GM13977 (cell line): ENCODE data around the gene C12orf43.

Source experiments
- DNase-seq: peaks from one replicate; pipeline ENCODE4 v3.0.0; 2012; ENCODE audit warnings: low spot score
- in situ Hi-C: fragments of 300-500 bp; cut with MboI; formaldehyde crosslinking; loops from one replicate; pipeline ENCODE4 v1.12.0; 2022; ENCODE audit warnings: low sequenced_read_pairs, low pct_unique_long_range_greater_than_20kb, mixed read lengths, inconsistent platforms; ENCODE audit not compliant: unreplicated experiment
- TF ChIP-seq, protein P1 (sequence below): IDR thresholded peaks from 2 replicates; pipeline ENCODE4 v1.5.1; 2012; ENCODE audit warnings: mild to moderate bottlenecking, control low read depth; ENCODE audit not compliant: insufficient read depth; ENCODE audit errors: extremely low read depth, missing control alignments

The C12orf43 gene

DNA sequence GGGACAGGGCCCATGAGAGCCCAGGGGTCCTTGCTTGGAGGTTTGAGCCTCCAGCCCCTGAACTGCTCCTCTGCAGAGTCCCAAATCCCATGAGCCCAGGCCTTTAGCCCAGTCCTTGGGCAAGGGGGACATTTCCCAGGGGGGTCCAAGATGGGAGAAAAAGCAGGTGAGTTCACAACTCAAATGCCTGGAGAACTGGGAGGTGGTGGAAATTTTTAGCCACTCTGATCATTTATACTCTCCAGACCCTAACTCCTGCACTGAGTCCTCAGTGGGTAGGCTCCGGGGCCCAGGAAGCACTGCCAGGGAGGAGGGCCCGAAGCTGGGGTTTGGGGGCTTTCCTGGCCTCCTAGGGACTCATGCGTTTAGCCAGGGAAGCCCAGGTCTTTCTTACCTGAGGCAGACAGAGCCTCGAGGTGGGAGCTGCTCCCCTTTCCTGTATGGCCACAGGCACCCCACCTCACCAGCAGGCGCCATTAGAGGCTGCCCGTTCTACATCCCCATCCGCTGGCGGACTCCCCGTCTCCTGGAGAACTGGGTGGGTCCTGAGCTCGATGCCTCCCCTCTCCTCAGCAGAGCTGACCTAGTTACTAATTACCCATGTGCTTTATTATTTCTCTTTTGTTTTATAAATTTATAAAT is 36.9 kb downstream of the C12orf43 start:
- in situ Hi-C loops, result no loop called here
- DNase-seq, result no peak
- TF ChIP-seq, protein P1, sequence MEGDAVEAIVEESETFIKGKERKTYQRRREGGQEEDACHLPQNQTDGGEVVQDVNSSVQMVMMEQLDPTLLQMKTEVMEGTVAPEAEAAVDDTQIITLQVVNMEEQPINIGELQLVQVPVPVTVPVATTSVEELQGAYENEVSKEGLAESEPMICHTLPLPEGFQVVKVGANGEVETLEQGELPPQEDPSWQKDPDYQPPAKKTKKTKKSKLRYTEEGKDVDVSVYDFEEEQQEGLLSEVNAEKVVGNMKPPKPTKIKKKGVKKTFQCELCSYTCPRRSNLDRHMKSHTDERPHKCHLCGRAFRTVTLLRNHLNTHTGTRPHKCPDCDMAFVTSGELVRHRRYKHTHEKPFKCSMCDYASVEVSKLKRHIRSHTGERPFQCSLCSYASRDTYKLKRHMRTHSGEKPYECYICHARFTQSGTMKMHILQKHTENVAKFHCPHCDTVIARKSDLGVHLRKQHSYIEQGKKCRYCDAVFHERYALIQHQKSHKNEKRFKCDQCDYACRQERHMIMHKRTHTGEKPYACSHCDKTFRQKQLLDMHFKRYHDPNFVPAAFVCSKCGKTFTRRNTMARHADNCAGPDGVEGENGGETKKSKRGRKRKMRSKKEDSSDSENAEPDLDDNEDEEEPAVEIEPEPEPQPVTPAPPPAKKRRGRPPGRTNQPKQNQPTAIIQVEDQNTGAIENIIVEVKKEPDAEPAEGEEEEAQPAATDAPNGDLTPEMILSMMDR, result no peak

DNA sequence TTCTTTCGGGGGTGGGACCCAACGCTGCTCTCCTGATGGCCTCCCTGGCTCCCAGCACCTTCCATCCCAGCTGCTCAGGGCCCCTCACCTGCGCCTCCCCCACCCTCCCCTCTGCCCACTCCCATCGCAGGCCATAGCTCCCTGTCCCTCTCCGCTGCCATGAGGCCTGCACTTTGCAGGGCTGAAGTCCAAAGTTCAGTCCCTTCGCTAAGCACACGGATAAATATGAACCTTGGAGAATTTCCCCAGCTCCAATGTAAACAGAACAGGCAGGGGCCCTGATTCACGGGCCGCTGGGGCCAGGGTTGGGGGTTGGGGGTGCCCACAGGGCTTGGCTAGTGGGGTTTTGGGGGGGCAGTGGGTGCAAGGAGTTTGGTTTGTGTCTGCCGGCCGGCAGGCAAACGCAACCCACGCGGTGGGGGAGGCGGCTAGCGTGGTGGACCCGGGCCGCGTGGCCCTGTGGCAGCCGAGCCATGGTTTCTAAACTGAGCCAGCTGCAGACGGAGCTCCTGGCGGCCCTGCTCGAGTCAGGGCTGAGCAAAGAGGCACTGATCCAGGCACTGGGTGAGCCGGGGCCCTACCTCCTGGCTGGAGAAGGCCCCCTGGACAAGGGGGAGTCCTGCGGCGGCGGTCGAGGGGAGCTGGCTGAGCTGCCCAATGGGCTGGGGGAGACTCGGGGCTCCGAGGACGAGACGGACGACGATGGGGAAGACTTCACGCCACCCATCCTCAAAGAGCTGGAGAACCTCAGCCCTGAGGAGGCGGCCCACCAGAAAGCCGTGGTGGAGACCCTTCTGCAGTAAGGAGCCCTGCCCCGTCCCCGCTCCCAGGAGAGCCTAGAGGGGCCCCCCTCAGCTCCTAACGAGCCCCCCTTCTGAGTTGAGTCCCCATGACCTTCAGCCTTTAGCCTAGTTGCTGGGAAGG is 37.7 kb downstream of the C12orf43 start, which contains the start of gene HNF1A:
HNF1A (plus strand) TSS at position 248 of the 924 bp plus-strand sequence; CDS start at position 474, 226 bp downstream.
- in situ Hi-C loops, result no loop called here
- DNase-seq, result no peak
- TF ChIP-seq, protein P1, result no peak

DNA sequence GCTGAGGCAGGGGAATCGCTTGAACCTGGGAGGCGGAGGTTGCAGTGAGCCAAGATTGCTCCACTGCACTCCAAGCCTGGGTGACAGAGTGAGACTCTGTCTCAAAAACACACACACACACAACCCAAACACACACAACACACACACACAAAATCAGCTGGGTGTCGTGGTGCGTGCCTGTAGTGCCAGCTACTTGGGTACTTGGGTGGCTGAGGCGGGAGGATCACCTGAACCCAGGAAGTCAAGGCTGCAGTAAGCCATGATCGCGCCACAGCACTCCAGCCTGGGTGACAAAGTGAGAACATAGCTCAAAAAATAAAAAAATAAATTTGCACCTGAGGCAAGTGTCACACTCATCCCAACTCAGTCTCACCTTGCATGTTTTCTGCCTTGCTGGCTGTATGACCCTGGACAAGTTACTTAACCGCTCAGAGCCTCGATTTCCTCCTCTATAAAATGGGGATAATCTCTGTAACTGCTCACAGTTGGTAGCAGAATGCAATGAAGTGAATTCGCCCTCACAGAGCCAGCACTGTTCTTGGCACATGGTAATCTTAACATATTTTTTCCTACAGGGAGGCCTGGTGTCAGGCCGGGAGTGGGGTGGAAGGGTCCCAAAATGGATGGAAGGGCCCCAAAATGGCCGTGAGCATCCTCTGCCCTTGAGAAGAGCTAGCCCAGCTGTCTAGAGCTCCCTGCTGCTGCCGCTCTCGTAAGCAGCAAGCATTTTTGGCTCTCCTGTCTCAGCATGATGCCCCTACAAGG is 38.6 kb downstream of the C12orf43 start:
- in situ Hi-C loops, result no loop called here
- TF ChIP-seq, protein P1, result no peak
- no peak for DNase-seq

DNA sequence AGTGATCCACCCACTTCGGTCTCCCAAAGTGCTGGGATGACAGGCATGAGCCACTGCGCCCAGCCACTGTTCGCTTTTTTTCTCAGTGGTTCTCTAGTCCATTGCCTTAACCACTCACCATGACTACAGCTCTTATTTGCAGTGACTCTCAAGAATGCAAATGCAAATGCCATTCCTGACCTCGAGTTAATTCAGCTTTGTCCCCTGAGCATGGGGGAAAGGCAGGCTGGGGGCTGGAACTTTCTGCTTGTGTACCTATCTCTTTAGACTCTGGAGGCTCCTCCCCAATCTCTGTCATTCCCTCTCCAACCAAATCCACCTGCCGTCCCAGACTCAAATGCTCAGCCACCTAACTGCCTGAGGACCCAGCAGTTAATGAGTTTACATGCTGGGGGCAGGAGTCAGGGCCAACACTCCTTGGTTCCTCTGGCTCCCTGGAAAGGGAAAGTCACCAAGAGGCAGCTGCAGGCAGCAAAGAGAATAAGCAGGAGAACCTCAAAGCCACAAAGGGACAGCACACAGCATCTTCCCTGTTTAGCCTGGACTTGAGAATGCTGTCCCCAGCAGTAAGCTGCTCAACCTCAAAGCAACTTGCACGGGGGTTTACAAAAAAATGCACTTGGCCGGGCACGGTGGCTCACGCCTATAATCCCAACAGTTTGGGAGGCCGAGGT is 43.3 kb downstream of the C12orf43 start:
- no peak for DNase-seq
- in situ Hi-C loops, result loop anchor here (25.0 kb wide), 1 partner anchor 386 kb away; the partner anchor contains the start of gene POP5

DNA sequence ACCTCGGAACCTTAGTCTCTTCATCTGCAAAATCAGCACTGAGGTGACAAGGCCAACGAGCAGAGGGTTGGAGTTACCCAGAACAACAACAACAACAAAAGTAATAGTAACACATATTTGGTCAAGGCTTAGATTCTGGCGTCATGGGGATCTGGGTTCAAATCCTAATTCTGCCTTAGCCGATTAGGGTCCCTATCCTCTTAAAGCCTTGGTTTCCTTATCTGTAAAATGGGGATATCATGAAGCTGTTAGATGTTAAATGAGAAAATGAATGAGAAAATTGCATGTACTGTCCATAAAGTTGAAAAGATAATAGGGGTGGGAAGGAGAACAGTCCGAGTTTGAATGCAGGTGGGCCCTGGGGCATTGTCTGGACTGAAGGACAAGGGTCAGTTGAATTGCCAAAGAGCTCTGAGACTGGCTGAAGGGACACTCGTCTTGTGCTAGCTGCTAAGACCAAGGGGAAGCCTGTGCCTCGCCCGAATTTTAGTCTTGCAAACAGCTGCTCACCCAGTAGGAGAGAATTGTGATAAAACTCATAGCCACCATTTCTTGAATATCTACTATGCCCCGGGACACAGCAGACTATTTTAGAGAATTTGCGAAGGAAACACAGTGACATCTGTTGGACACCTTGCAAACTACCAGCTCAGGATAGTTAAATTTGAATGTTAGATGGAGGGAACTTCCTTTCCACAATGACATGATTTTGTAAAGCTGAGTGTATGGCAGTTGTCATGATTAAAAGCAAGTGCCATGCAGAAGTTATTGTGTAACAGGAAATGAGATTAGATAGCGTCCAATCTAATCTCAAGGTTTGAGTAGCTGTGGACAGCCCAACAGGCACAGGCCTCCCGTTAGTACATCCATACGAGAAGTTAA is 44.7 kb downstream of the C12orf43 start:
- in situ Hi-C loops, result loop anchor here (25.0 kb wide), 1 partner anchor 384 kb away; the partner anchor contains the start of gene POP5
- peak; percentile 80 for DNase-seq
- TF ChIP-seq, protein P1, result peak; percentile 66

More for the DNA sequence above, 43.3 kb downstream of the C12orf43 start:
- TF ChIP-seq, protein P1, result no peak
